Ectodermal cell (in vitro differentiated cells): ENCODE data around the gene ZNF674.
"Not testable (repeated sequence)": the region's sequence is repeated elsewhere in the genome, so short reads cannot be mapped to it uniquely, and the experiment has no call there.

ENCODE experiments used
- H3K27ac ChIP-seq: 2 replicates; pipeline ENCODE4 v1.7.0; 2013; ENCODE audit warnings: mild to moderate bottlenecking, low read depth, low read length; ENCODE audit not compliant: insufficient read depth, poor library complexity, severe bottlenecking
- H3K27me3 ChIP-seq: 2 replicates; pipeline ENCODE4 v1.7.0; 2013; ENCODE audit warnings: mild to moderate bottlenecking, low read length; ENCODE audit not compliant: insufficient read depth, control insufficient read depth, poor library complexity, severe bottlenecking
- H3K36me3 ChIP-seq: one replicate; pipeline ENCODE4 v1.7.0; 2013; ENCODE audit warnings: low read length; ENCODE audit not compliant: control insufficient read depth, insufficient read depth
- H3K4me1 ChIP-seq: one replicate; pipeline ENCODE4 v1.7.0; 2013; ENCODE audit warnings: low read length; ENCODE audit not compliant: control insufficient read depth, insufficient read depth
- H3K4me3 ChIP-seq: 2 replicates; pipeline ENCODE4 v1.7.0; 2013; ENCODE audit warnings: low read depth, low read length, control low read depth; ENCODE audit not compliant: insufficient read depth
- H3K9me3 ChIP-seq: 2 replicates; pipeline ENCODE4 v1.7.0; 2013; ENCODE audit warnings: mild to moderate bottlenecking, low read length, moderate library complexity; ENCODE audit not compliant: control insufficient read depth
- WGBS, 2 experiments: methylation state at CpG; one replicate each; pipeline ENCODE4 v1.1.7; 2013; ENCODE audit warnings: missing lambda C conversion rate in 2 of 2; 5-methylcytosine and 5-hydroxymethylcytosine counted together

ZNF674 gene

GRCh38 chrX:46569621-46570020 is 24.4 kb upstream of the ZNF674 start:
- Histone ChIP-seq H3K9me3 (no peaks in the 10 kb centered on the region), H3K27ac (no peak overlapping the region), H3K4me3 (no peak overlapping the region), H3K36me3 (no peaks in the 10 kb centered on the region), H3K4me1 (no peaks in the 10 kb centered on the region), H3K27me3 (peaks cover 8% of the 10 kb centered on the region)

DNA sequence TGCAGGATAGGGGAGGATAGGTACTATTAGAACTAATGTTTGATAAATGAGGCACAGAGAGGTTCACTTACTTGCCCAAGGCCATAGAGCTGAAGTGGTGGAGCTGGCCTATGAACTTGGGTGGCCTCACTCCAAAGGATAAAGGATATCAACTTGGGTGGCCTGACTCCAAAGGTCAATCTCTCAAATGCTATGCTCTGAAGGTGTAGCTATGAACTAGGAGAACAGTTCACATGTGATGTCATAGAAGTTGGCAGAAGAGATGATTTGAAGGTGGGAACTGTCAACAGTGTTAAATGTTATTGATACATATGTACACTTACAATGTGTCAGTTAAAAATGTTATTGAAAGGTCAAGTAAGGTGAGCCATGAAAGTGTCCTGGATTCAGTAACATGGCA is 22.2 kb upstream of the ZNF674 start:
- Histone ChIP-seq H3K36me3 (no peaks in the 10 kb centered on the region), H3K4me1 (no peaks in the 10 kb centered on the region), H3K27me3 (no peaks in the 10 kb centered on the region), H3K4me3 (no peak overlapping the region), H3K9me3 (no peaks in the 10 kb centered on the region), H3K27ac (no peak overlapping the region)

DNA sequence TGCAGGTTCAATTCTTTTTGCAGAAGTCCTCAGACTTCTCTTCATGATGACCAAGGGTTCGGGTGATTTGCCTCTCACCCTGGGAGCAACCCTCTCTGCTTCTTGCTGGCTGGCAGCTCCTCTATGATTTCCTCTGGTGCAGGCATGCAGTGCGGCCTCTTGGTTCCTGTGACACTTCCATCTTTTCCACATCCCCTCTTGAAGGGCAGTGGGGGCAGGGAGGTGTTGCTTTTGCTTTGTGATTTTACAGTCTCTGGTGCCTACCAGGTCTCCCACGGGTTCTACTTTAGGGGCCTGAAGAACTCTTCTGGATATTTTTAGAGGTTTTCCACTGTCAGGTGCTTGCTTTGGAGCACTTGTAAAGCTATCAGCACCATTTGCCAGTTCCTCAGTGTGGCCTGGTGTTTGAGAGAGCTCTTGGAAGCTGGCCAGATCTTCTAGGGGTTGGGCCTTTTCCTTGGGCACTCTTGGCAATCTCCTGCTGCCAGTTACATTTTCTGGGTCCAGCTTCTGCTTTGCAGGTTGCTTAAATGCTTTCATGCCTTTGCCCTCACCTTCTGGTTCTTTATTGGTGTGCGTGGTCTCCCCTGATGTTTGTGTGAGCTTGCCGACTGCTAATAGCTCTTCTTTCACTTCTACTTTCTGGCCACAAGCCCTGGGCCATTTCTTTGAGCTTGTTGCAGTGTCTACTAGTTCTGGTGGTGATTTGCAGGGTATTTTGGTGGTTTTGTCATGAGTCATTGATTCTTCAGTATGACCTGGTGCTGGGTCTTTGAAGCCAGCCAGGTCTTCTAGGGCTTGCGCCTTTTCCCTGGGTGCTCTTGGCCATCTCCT is 16.8 kb upstream of the ZNF674 start:
- Histone ChIP-seq H3K4me3 (no peak overlapping the region), H3K36me3 (no peaks in the 10 kb centered on the region), H3K27me3 (no peaks in the 10 kb centered on the region), H3K4me1 (no peaks in the 10 kb centered on the region), H3K27ac (no peak overlapping the region), H3K9me3 (no peaks in the 10 kb centered on the region)
- WGBS, 2 experiments, result 88 to 91% methylated on average over 6 of the region's 6 CpGs

DNA sequence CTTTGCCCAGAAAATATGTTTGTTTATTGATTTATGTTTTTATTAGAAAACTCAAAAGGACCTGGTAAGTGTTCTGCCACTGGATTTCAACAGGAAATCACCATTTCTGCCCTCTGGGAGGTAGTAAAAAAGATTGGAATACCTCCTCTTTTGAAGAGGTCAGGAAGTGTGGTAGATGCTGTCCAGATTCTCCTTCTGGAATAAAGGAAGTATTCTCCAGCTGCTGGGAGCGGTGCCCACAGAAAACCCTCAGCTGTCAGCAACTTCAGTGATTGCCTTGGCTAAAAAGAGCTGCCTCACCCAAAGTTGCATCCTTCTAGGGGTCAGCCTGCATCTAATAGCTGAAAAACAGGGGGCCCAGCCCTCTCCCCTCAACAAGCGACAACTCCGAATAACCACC is 13.8 kb upstream of the ZNF674 start:
- Histone ChIP-seq H3K4me3 (no peak overlapping the region), H3K36me3 (no peaks in the 10 kb centered on the region), H3K4me1 (no peaks in the 10 kb centered on the region), H3K9me3 (no peaks in the 10 kb centered on the region), H3K27ac (no peak overlapping the region), H3K27me3 (no peaks in the 10 kb centered on the region)
- 91 to 95% methylated on average over 3 of the region's 3 CpGs for WGBS, 2 experiments

GRCh38 chrX:46554942-46555341 is 9.7 kb upstream of the ZNF674 start:
- H3K9me3 ChIP-seq, result no peaks in the 10 kb centered on the region
- H3K27me3 ChIP-seq, result no peaks in the 10 kb centered on the region
- no peaks in the 10 kb centered on the region for H3K4me1 ChIP-seq
- WGBS, 2 experiments, result 67% methylated on average over 1 of the region's 2 CpGs; no CpG with 5 or more reads in 1 of the 2 experiments
- no peak overlapping the region for H3K27ac ChIP-seq
- no peaks in the 10 kb centered on the region for H3K36me3 ChIP-seq
- H3K4me3 ChIP-seq, result no peak overlapping the region

DNA sequence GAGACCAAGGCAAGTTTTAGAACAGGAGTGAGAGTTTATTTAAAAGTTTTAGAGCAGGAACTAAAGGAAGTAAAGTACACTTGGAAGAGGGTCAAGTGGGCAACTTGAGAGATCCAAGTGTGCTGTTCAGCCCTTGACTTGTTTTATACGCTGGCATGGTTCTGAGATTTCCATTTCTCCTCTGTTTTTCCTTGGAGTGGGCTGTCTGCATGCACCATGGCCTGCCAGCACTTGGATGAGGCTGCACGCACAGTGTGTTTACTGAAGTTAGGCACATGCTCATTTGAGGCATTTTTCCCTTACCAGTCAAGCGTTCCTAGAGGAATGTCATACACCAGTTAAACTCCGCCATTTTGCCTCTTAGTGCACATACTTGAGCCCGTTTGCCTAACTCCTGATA is 8.7 kb upstream of the ZNF674 start:
- 93 to 98% methylated on average over 5 of the region's 5 CpGs for WGBS, 2 experiments

DNA sequence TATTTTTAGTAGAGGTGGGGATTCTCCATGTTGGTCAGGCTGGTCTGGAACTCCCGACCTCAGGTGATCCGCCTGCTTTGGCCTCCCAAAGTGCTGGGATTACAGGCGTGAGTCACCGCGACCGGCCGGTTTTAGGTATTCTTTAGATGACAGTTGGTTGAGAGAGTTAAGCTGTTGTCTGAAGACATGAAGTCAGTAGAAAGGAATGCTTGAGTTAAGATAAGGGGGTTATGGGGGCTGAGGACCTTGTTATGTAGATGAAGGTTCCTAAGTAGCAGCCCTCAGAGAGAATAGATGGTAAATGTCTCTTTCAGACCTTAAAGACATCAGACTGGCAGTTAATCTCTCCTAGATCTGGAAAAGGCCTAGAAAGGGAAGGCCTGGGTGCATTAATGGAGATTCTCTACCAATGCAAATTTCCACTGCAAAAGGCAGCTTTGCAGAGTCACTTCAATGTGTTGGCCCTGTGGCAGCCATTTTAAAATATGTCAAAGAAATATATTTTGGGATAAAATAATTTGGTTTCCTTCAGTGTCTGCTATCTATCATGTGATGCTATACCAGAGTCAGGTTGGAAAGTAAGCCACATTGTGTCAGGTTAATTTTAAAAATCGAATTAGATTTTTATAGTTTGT is 6.4 kb upstream of the ZNF674 start:
- no peaks in the 10 kb centered on the region for H3K36me3 ChIP-seq
- no peak overlapping the region for H3K4me3 ChIP-seq
- H3K9me3 ChIP-seq, result no peaks in the 10 kb centered on the region
- peaks cover 3% of the 10 kb centered on the region for H3K4me1 ChIP-seq
- H3K27me3 ChIP-seq, result no peaks in the 10 kb centered on the region
- H3K27ac ChIP-seq, result peak overlapping the region; percentile 36
- 17 to 27% methylated on average over 8 of the region's 8 CpGs for WGBS, 2 experiments

More for the DNA sequence above, 8.7 kb upstream of the ZNF674 start:
- H3K9me3 ChIP-seq, result no peaks in the 10 kb centered on the region
- no peak overlapping the region for H3K4me3 ChIP-seq
- H3K27ac ChIP-seq, result no peak overlapping the region
- no peaks in the 10 kb centered on the region for H3K4me1 ChIP-seq
- no peaks in the 10 kb centered on the region for H3K36me3 ChIP-seq
- no peaks in the 10 kb centered on the region for H3K27me3 ChIP-seq

GRCh38 chrX:46549914-46550313 is 4.7 kb upstream of the ZNF674 start:
- Histone ChIP-seq H3K27ac (no peak overlapping the region), H3K9me3 (no peaks in the 10 kb centered on the region)
- 89 to 96% methylated on average over 1 of the region's 1 CpG for WGBS, 2 experiments

DNA sequence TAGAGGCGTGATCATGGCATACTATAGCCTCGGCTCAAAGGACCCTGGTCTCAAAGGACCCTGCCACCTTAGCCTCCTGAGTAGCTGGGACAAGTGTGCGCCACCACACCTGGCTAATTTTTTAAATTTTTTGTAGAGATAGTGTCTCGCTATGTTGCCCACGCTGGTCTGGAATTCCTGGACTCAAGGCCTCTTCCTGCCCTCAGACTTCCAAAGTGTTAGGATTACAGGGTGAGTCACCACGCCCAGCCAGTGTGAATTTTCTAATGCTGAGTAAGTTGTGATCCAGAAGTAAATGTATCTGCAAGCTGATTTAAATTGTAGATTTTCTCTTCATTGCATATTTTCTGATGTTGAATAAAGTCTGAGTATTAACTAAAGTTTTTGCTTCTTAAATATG is 2.6 kb upstream of the ZNF674 start:
- 91 to 94% methylated on average over 6 of the region's 6 CpGs for WGBS, 2 experiments
- Histone ChIP-seq H3K4me3 (no peak overlapping the region), H3K27ac (no peak overlapping the region), H3K9me3 (no peaks in the 10 kb centered on the region), H3K36me3 (no peaks in the 10 kb centered on the region), H3K27me3 (no peaks in the 10 kb centered on the region), H3K4me1 (peaks cover 3% of the 10 kb centered on the region)

More at GRCh38 chrX:46549914-46550313, 4.7 kb upstream of the ZNF674 start:
- Histone ChIP-seq H3K4me1 (peaks cover 3% of the 10 kb centered on the region), H3K4me3 (no peak overlapping the region), H3K27me3 (no peaks in the 10 kb centered on the region), H3K36me3 (no peaks in the 10 kb centered on the region)

GRCh38 chrX:46544527-46544926 is 694 bp downstream of the ZNF674 start:
- H3K4me3 ChIP-seq, result peak overlapping the region; percentile 92
- WGBS, 2 experiments, result 72 to 77% methylated on average over 7 of the region's 7 CpGs
- H3K4me1 ChIP-seq, H3K9me3 ChIP-seq, H3K27ac ChIP-seq, H3K36me3 ChIP-seq, H3K27me3 ChIP-seq: not testable (repeated sequence)
